ENCODE data around the gene ACTR3C.
A peak's percentile ranks its signal among the peaks of the same experiment; 100 is the strongest.

The ACTR3C gene

GRCh38 chr7:150322833-150323681 is at the start of gene ACTR3C, which contains the start of gene LRRC61:
Gene ACTR3C, minus strand, starts transcription at chr7:150323545. Its CDS starts 28,249 bp downstream, at chr7:150295296.
Gene LRRC61, plus strand, starts transcription at chr7:150323355. Its CDS starts 13,507 bp downstream, at chr7:150336862.
- Histone ChIP-seq H3K9me3 (ENCODE audit: low read length) (peaks cover 3% of the 10 kb centered on the region), H2AFZ (ENCODE audit: low read depth, low read length) (no peak within 1 kb of the TSS), H3K36me3 (ENCODE audit: insufficient read depth, low read length) (no peaks in the 10 kb centered on the region), H3K27me3 (ENCODE audit: insufficient read depth, low read length) (peaks cover 3% of the 10 kb centered on the region), H3K4me1 (ENCODE audit: insufficient read depth, low read length) (no peaks in the 10 kb centered on the region), H3K4me3 (ENCODE audit: low read length) (no peak within 1 kb of the TSS)

GRCh38 chr7:150372271-150373048 is 49.1 kb upstream of the ACTR3C start:
- H3K4me1 ChIP-seq (ENCODE audit: insufficient read depth, low read length) = peaks cover 25% of the 10 kb centered on the region
- no peaks in the 10 kb centered on the region for H3K9me3 ChIP-seq (ENCODE audit: low read length)
- no peak overlapping the region for H2AFZ ChIP-seq (ENCODE audit: low read depth, low read length)
- H3K4me3 ChIP-seq (ENCODE audit: low read length) = no peak overlapping the region
- H3K36me3 ChIP-seq (ENCODE audit: insufficient read depth, low read length) = peaks cover 41% of the 10 kb centered on the region
- H3K27me3 ChIP-seq (ENCODE audit: insufficient read depth, low read length) = no peaks in the 10 kb centered on the region

- H3K27me3 ChIP-seq (ENCODE audit: insufficient read depth, low read length) = no peaks in the 10 kb centered on the region
- H3K36me3 ChIP-seq (ENCODE audit: insufficient read depth, low read length) = peaks cover 41% of the 10 kb centered on the region
- H3K4me3 ChIP-seq (ENCODE audit: low read length) = no peak overlapping the region
- H2AFZ ChIP-seq (ENCODE audit: low read depth, low read length) = no peak overlapping the region
- H3K9me3 ChIP-seq (ENCODE audit: low read length) = no peaks in the 10 kb centered on the region
- peaks cover 23% of the 10 kb centered on the region for H3K4me1 ChIP-seq (ENCODE audit: insufficient read depth, low read length)
Measured at GRCh38 chr7:150371996-150372270, 48.6 kb upstream of the ACTR3C start.

- Histone ChIP-seq H2AFZ (ENCODE audit: low read depth, low read length) (no peak overlapping the region), H3K4me1 (ENCODE audit: insufficient read depth, low read length) (peaks cover 23% of the 10 kb centered on the region), H3K4me3 (ENCODE audit: low read length) (no peak overlapping the region), H3K36me3 (ENCODE audit: insufficient read depth, low read length) (peaks cover 41% of the 10 kb centered on the region), H3K9me3 (ENCODE audit: low read length) (no peaks in the 10 kb centered on the region), H3K27me3 (ENCODE audit: insufficient read depth, low read length) (no peaks in the 10 kb centered on the region)
Measured at GRCh38 chr7:150371131-150371995, 48.0 kb upstream of the ACTR3C start.

- H3K9me3 ChIP-seq (ENCODE audit: low read length) = no peaks in the 10 kb centered on the region
- peaks cover 41% of the 10 kb centered on the region for H3K36me3 ChIP-seq (ENCODE audit: insufficient read depth, low read length)
- H3K4me3 ChIP-seq (ENCODE audit: low read length) = peak overlapping the region; percentile 91
- peaks cover 23% of the 10 kb centered on the region for H3K4me1 ChIP-seq (ENCODE audit: insufficient read depth, low read length)
- H2AFZ ChIP-seq (ENCODE audit: low read depth, low read length) = no peak overlapping the region
- H3K27me3 ChIP-seq (ENCODE audit: insufficient read depth, low read length) = no peaks in the 10 kb centered on the region
Measured at GRCh38 chr7:150370612-150371071, 47.3 kb upstream of the ACTR3C start.

GRCh38 chr7:150369748-150370501 is 46.6 kb upstream of the ACTR3C start:
- Histone ChIP-seq H3K4me1 (ENCODE audit: insufficient read depth, low read length) (peaks cover 23% of the 10 kb centered on the region), H2AFZ (ENCODE audit: low read depth, low read length) (no peak overlapping the region), H3K4me3 (ENCODE audit: low read length) (peak overlapping the region; percentile 91), H3K36me3 (ENCODE audit: insufficient read depth, low read length) (peaks cover 39% of the 10 kb centered on the region), H3K9me3 (ENCODE audit: low read length) (no peaks in the 10 kb centered on the region), H3K27me3 (ENCODE audit: insufficient read depth, low read length) (no peaks in the 10 kb centered on the region)

- Histone ChIP-seq H3K9me3 (ENCODE audit: low read length) (no peaks in the 10 kb centered on the region), H3K4me3 (ENCODE audit: low read length) (peak overlapping the region; percentile 91), H3K27me3 (ENCODE audit: insufficient read depth, low read length) (no peaks in the 10 kb centered on the region), H3K4me1 (ENCODE audit: insufficient read depth, low read length) (peaks cover 23% of the 10 kb centered on the region), H3K36me3 (ENCODE audit: insufficient read depth, low read length) (peaks cover 32% of the 10 kb centered on the region), H2AFZ (ENCODE audit: low read depth, low read length) (peak overlapping the region; percentile 80)
Measured at GRCh38 chr7:150368884-150369747, 45.8 kb upstream of the ACTR3C start.

GRCh38 chr7:150368096-150368883 is 44.9 kb upstream of the ACTR3C start, which contains the start of gene REPIN1:
Gene REPIN1, plus strand, starts transcription at chr7:150368822. Its CDS starts 890 bp downstream, at chr7:150369712.
- H3K9me3 ChIP-seq (ENCODE audit: low read length) = no peaks in the 10 kb centered on the region
- H3K27me3 ChIP-seq (ENCODE audit: insufficient read depth, low read length) = no peaks in the 10 kb centered on the region
- H2AFZ ChIP-seq (ENCODE audit: low read depth, low read length) = peak within 1 kb of the TSS; percentile 80
- peaks cover 23% of the 10 kb centered on the region for H3K4me1 ChIP-seq (ENCODE audit: insufficient read depth, low read length)
- peaks cover 24% of the 10 kb centered on the region for H3K36me3 ChIP-seq (ENCODE audit: insufficient read depth, low read length)
- peak within 1 kb of the TSS; percentile 91 for H3K4me3 ChIP-seq (ENCODE audit: low read length)

- Histone ChIP-seq H3K4me3 (ENCODE audit: low read length) (peak overlapping the region; percentile 91), H3K36me3 (ENCODE audit: insufficient read depth, low read length) (peaks cover 18% of the 10 kb centered on the region), H3K4me1 (ENCODE audit: insufficient read depth, low read length) (peaks cover 23% of the 10 kb centered on the region), H3K27me3 (ENCODE audit: insufficient read depth, low read length) (no peaks in the 10 kb centered on the region), H2AFZ (ENCODE audit: low read depth, low read length) (peak overlapping the region; percentile 80), H3K9me3 (ENCODE audit: low read length) (no peaks in the 10 kb centered on the region)
Measured at GRCh38 chr7:150367677-150368095, 44.3 kb upstream of the ACTR3C start.

GRCh38 chr7:150365673-150366398 is 42.5 kb upstream of the ACTR3C start:
- no peaks in the 10 kb centered on the region for H3K9me3 ChIP-seq (ENCODE audit: low read length)
- peaks cover 4% of the 10 kb centered on the region for H3K36me3 ChIP-seq (ENCODE audit: insufficient read depth, low read length)
- H3K4me3 ChIP-seq (ENCODE audit: low read length) = no peak overlapping the region
- H2AFZ ChIP-seq (ENCODE audit: low read depth, low read length) = no peak overlapping the region
- H3K27me3 ChIP-seq (ENCODE audit: insufficient read depth, low read length) = no peaks in the 10 kb centered on the region
- H3K4me1 ChIP-seq (ENCODE audit: insufficient read depth, low read length) = peaks cover 32% of the 10 kb centered on the region

All from neuron (in vitro differentiated cells).